Type B pancreatic cell (in vitro differentiated cells): ENCODE data around the gene CCDC28B. TPM values are rescaled to one million over a fixed set of nuclear protein-coding genes. Genes with fewer than 3 reads are reported as not detected.
"Not testable (repeated sequence)": the region's sequence is repeated elsewhere in the genome, so short reads cannot be mapped to it uniquely, and the experiment has no call there.

Experiments used
- DNase-seq: peaks from one replicate; pipeline ENCODE4 v3.0.0; 2021; ENCODE audit warnings: mixed read lengths; ENCODE audit not compliant: unreplicated experiment; ENCODE audit errors: extremely low spot score
- H3K27ac Mint-ChIP-seq: 2 replicates; pipeline ENCODE4 v1.8.0; 2021; ENCODE audit warnings: mild to moderate bottlenecking, mixed read lengths
- H3K27me3 Mint-ChIP-seq: 2 replicates; pipeline ENCODE4 v1.8.0; 2021; ENCODE audit warnings: mixed read lengths
- H3K36me3 Mint-ChIP-seq: 2 replicates; pipeline ENCODE4 v1.8.0; 2021; ENCODE audit warnings: mixed read lengths
- H3K4me1 Mint-ChIP-seq: one replicate; pipeline ENCODE4 v1.8.0; 2021; ENCODE audit warnings: mixed read lengths; ENCODE audit not compliant: unreplicated experiment
- H3K4me3 Mint-ChIP-seq: 2 replicates; pipeline ENCODE4 v1.8.0; 2021; ENCODE audit warnings: mild to moderate bottlenecking, mixed read lengths
- H3K9me3 Mint-ChIP-seq: 2 replicates; pipeline ENCODE4 v1.8.0; 2021; ENCODE audit warnings: mixed read lengths
- CTCF ChIP-seq: fragments of 200-600 bp; sonication (generic); conservative IDR thresholded peaks from 2 replicates; pipeline ENCODE4 v1.5.0; 2021; ENCODE audit warnings: antibody characterized with exemption, mild to moderate bottlenecking
- long read RNA-seq: library from polyadenylated mRNA; unstranded; transcript quantifications from one replicate; pipeline ENCODE4 v2.0.0, GENCODE V29; 2020
- total RNA-seq: library from RNA; stranded (reverse); gene quantifications from 2 replicates; pipeline ENCODE4 v1.2.1, GENCODE V29; 2021; ENCODE audit warnings: low replicate concordance

Gene CCDC28B
- 15.8 and 19.6 TPM in 2 replicates for total RNA-seq
- long read RNA-seq, transcript CCDC28B-201 (6 exons, 1,089 nt), result major isoform, 6 of 8 reads
- long read RNA-seq, partial matches to known transcripts, result 1 of 8 reads
- long read RNA-seq, other reads (novel, unspliced or antisense), result 0 of 8 reads

- peaks cover 3% of the 10 kb centered on the region for H3K36me3 Mint-ChIP-seq
- no peak for DNase-seq
- TF ChIP-seq CTCF, result no peak
- H3K9me3 Mint-ChIP-seq, result no peaks in the 10 kb centered on the region
- H3K27ac Mint-ChIP-seq, result peak within 1 kb of the TSS; percentile 90
- H3K4me1 Mint-ChIP-seq, result peaks cover 30% of the 10 kb centered on the region
- peak within 1 kb of the TSS; percentile 93 for H3K4me3 Mint-ChIP-seq
- no peaks in the 10 kb centered on the region for H3K27me3 Mint-ChIP-seq
Observed at GRCh38 chr1:32200226-32201010, at the start of gene CCDC28B. Gene CCDC28B (plus strand): TSS chr1:32200595. CDS start chr1:32201936, 1,341 bp downstream.

- peaks cover 8% of the 10 kb centered on the region for H3K4me1 Mint-ChIP-seq
- H3K27me3 Mint-ChIP-seq, result no peaks in the 10 kb centered on the region
- no peak overlapping the region for H3K4me3 Mint-ChIP-seq
- no peak for TF ChIP-seq CTCF
- no peaks in the 10 kb centered on the region for H3K9me3 Mint-ChIP-seq
- DNase-seq, result no peak
- peaks cover 13% of the 10 kb centered on the region for H3K36me3 Mint-ChIP-seq
- no peak overlapping the region for H3K27ac Mint-ChIP-seq
Observed at GRCh38 chr1:32150847-32151246, 49.5 kb upstream of the CCDC28B start.

- Mint-ChIP-seq H3K36me3 (peaks cover 16% of the 10 kb centered on the region), H3K27ac (peak overlapping the region; percentile 17), H3K27me3 (no peaks in the 10 kb centered on the region), H3K4me1 (peaks cover 8% of the 10 kb centered on the region), H3K9me3 (no peaks in the 10 kb centered on the region), H3K4me3 (no peak overlapping the region)
- no peak for TF ChIP-seq CTCF
- no peak for DNase-seq
Observed at GRCh38 chr1:32151319-32151787, 49.0 kb upstream of the CCDC28B start.

- no peak overlapping the region for H3K4me3 Mint-ChIP-seq
- no peak for DNase-seq
- H3K27me3 Mint-ChIP-seq, result no peaks in the 10 kb centered on the region
- no peaks in the 10 kb centered on the region for H3K9me3 Mint-ChIP-seq
- H3K36me3 Mint-ChIP-seq, result peaks cover 38% of the 10 kb centered on the region
- TF ChIP-seq CTCF, result no peak
- H3K4me1 Mint-ChIP-seq, result no peaks in the 10 kb centered on the region
- no peak overlapping the region for H3K27ac Mint-ChIP-seq
Observed at GRCh38 chr1:32159189-32159588, 41.2 kb upstream of the CCDC28B start.

GRCh38 chr1:32163405-32163804 is 37.0 kb upstream of the CCDC28B start:
- Mint-ChIP-seq H3K9me3 (no peaks in the 10 kb centered on the region), H3K36me3 (peaks cover 26% of the 10 kb centered on the region), H3K27me3 (no peaks in the 10 kb centered on the region), H3K27ac (no peak overlapping the region), H3K4me1 (no peaks in the 10 kb centered on the region), H3K4me3 (no peak overlapping the region)
- DNase-seq, result no peak
- no peak for TF ChIP-seq CTCF

GRCh38 chr1:32165633-32166032 is 34.8 kb upstream of the CCDC28B start:
- H3K9me3 Mint-ChIP-seq, H3K27me3 Mint-ChIP-seq, H3K4me3 Mint-ChIP-seq, DNase-seq, H3K27ac Mint-ChIP-seq, H3K4me1 Mint-ChIP-seq: not testable (repeated sequence)
- H3K36me3 Mint-ChIP-seq, result peaks cover 31% of the 10 kb centered on the region
